Ishikawa (cell line): ENCODE data around the gene OSR1.

Experiments
- CEBPB ChIP-seq: IDR thresholded peaks from 2 replicates; pipeline ENCODE4 v1.6.1; 2012
- CREB1 ChIP-seq: IDR thresholded peaks from 2 replicates; pipeline ENCODE4 v1.6.1; 2012; ENCODE audit warnings: low read depth
- EGR1 ChIP-seq: IDR thresholded peaks from 2 replicates; pipeline ENCODE4 v1.6.1; 2012
- EP300 ChIP-seq: IDR thresholded peaks from 2 replicates; pipeline ENCODE4 v1.6.1; 2012; ENCODE audit warnings: borderline replicate concordance
- FOXM1 ChIP-seq: IDR thresholded peaks from 2 replicates; pipeline ENCODE4 v1.6.1; 2012; ENCODE audit warnings: low read depth, borderline replicate concordance
- MAX ChIP-seq: IDR thresholded peaks from 2 replicates; pipeline ENCODE4 v1.6.1; 2012
- NFIC ChIP-seq: IDR thresholded peaks from 2 replicates; pipeline ENCODE4 v1.6.1; 2012
- RAD21 ChIP-seq: IDR thresholded peaks from 2 replicates; pipeline ENCODE4 v1.6.1; 2012; ENCODE audit warnings: low read depth
- REST ChIP-seq: IDR thresholded peaks from 2 replicates; pipeline ENCODE4 v1.6.1; 2012; ENCODE audit warnings: low read depth, mild to moderate bottlenecking
- TAF1 ChIP-seq: IDR thresholded peaks from 2 replicates; pipeline ENCODE4 v1.6.1; 2012; ENCODE audit warnings: low read depth, mild to moderate bottlenecking
- TCF12 ChIP-seq: IDR thresholded peaks from 2 replicates; pipeline ENCODE4 v1.6.1; 2012; ENCODE audit warnings: low read depth
- TEAD4 ChIP-seq: IDR thresholded peaks from 2 replicates; pipeline ENCODE4 v1.6.1; 2012
- USF1 ChIP-seq: IDR thresholded peaks from 2 replicates; pipeline ENCODE4 v1.6.1; 2012
- YY1 ChIP-seq: IDR thresholded peaks from 2 replicates; pipeline ENCODE4 v1.6.1; 2012; ENCODE audit warnings: low read depth
- ZBTB7A ChIP-seq: IDR thresholded peaks from 2 replicates; pipeline ENCODE4 v1.6.1; 2012; ENCODE audit warnings: low read depth

The OSR1 gene

GRCh38 chr2:19352946-19353720 is 5.3 kb downstream of the OSR1 start:
- TF ChIP-seq TEAD4 = no peak

GRCh38 chr2:19351899-19352697 is 6.3 kb downstream of the OSR1 start:
- TF ChIP-seq EP300 = no peak
- no peak for TF ChIP-seq ZBTB7A
- TF ChIP-seq FOXM1 = no peak
- no peak for TF ChIP-seq NFIC
- no peak for TF ChIP-seq RAD21
- TF ChIP-seq CREB1 = no peak
- no peak for TF ChIP-seq TEAD4
- no peak for TF ChIP-seq MAX
- no peak for TF ChIP-seq REST
- TF ChIP-seq CEBPB = no peak
- no peak for TF ChIP-seq EGR1
- no peak for TF ChIP-seq TCF12
- no peak for TF ChIP-seq USF1
- TF ChIP-seq TAF1 = no peak
- TF ChIP-seq YY1 = no peak

GRCh38 chr2:19351499-19351898 is 6.9 kb downstream of the OSR1 start:
- TF ChIP-seq USF1 (no peak), TEAD4 (no peak), YY1 (no peak), EP300 (no peak), RAD21 (no peak), TAF1 (no peak), CEBPB (no peak), EGR1 (no peak), ZBTB7A (no peak), REST (no peak), NFIC (no peak), CREB1 (no peak), TCF12 (no peak), FOXM1 (no peak)

- TF ChIP-seq EP300 (no peak), USF1 (no peak), CEBPB (no peak), MAX (no peak), RAD21 (no peak), ZBTB7A (no peak), REST (no peak), EGR1 (no peak), NFIC (no peak), TCF12 (no peak), YY1 (no peak), TEAD4 (no peak), FOXM1 (no peak), CREB1 (no peak), TAF1 (no peak)
Observed at GRCh38 chr2:19350678-19351401, 7.6 kb downstream of the OSR1 start.
